ENCODE results near the gene RNF207.

RNF207 gene

DNA sequence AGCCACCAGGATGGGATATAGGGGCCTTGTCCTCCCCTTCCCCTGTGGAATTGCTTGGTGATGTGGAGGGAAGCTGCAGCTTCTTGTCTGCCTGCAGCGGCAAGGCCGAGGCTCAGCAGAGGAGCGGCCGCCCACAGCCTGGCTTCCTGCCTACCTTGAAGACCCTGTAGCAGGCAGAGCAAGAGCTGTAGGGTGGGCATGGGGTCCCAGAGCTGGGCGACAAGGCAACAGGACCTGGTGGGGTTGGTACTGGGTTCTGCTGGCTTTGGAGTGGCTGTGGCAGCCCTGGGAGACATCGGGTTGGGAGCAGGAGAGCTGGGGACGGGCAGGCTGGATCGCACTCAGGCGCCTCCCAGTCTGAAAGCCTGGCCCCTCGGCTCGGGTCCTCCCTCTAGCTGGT lies 60.7 kb downstream of the RNF207 start:
- DNase-seq (ENCODE audit: low read depth in 1 of 2, low spot score in 1 of 2) = no peak

DNA sequence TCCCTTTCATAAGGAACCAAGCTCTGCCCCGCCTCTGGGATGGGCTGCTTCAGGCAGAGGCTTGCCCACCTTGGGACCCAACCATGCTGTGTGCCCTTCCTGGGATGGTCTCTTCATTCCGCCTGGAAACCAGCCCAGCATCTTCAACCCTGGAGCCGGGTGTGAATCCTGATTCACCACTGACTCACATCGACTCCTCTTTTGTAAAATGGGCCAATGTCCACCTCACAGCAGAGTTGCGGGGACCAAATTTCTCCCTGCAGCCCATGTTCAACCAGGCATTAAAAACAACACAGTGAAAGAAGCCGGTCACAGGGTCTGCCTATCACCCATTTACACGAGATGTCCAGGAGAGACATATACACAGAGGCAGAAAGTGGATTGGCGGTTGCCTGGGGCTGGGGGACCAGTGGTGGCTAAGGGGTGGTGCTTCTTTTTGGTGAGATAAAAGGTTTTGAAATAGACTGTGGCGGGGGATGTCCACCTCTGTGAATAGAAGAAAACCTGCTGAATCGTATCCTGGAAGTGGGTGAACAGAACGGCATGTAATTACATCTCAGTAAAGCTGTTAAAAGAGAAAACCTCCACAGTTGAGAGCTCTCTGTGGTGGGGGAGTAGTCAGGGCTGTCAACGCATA lies 61.9 kb downstream of the RNF207 start:
- no peak for DNase-seq (ENCODE audit: low read depth in 1 of 2, low spot score in 1 of 2)

DNA sequence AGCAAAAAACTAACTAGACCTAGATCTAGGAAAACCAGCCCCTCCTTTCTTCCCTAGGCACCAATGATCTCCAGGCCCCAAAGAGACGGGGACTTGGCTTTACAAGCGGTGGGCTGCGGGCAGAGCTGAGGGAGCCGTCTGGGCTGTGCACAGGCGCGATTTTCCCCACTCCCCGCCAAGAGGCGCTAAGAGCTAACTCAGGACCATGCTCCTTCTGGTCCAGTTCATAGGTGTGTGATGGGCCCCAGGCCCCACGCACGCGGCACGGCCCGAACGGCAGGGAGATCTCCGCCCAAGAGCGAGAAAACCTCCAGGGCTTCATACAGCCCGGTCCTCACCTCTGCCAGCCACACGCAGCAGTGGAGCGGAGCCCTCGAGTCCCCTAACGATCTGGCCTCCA lies 62.5 kb downstream of the RNF207 start:
- no peak for DNase-seq (ENCODE audit: low read depth in 1 of 2, low spot score in 1 of 2)

DNA sequence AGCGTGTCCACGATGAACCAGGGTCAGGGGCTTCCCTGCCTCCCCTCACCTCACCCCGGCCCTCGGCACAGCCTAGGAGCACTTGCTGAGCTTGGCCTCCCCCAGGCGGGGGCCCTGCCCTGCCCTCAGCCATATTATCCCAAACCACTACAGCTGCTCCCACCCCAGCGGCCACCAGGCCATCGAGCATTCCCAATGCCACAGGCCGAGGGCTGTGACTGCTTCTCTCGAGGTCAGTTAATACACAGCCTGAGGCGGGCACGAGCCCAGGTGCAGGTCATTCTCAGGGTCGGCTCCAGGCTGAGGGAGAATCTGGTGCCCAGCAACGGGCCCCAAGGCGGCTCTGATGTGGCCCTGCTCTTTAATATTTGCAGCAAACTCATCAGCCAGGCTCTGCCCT lies 63.4 kb downstream of the RNF207 start:
- DNase-seq (ENCODE audit: low read depth in 1 of 2, low spot score in 1 of 2) = no peak

DNA sequence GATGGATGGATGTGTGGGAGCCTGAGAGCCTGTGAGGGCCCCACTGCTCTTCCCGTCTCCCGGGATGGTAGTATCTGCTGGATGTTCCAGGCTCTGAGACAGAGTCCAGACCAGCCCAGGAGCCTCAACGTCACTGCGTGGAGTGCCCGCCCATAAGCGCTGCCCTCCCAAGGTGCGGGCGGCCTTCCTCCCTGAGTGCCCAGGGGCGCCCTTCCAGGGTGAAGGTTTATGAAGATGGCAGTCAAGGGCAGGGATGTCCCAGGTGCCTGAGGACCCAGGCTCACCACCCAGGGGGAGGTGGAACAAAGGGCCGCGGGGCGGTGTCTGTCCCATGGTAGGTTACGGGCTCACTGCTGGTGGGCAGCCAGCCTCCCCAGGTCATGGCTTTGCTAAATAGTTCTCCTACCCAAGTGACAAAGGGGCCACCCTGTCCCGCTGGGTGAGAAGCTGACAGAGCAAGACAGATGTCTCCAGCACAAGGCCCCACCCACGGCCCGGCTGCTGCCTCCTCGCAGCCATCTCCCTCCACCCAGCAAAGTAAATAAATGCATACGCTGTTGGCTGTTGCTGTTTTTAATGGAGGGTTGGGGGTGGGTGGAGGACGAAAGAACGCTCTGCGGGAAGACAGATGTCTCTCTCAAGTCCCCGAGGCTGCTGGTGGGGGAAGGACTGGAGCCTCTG lies 63.9 kb downstream of the RNF207 start:
- DNase-seq (ENCODE audit: low read depth in 1 of 2, low spot score in 1 of 2) = no peak

DNA sequence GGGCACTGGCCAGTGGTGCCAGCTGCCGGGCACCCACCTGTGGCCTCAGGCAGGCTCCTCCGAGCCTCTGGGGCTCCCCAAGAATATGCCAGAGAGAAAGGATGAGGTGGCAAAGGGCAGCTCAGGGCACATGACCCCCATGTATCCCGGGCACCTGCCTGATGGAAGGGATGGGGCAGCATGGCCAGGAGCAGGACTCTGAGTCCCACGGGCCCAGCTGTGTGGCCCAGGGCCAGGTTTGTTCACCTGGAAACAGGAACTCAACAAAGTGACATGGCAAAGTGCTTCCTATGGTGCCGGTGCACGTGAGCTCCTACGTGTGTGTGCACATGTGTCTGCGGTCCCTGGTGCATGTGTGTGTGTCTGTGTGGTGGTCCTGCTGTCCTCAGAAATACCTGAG lies 64.5 kb downstream of the RNF207 start:
- no peak for DNase-seq (ENCODE audit: low read depth in 1 of 2, low spot score in 1 of 2)
